A673 (cell line): ENCODE data around the gene ADD3. TPM values are rescaled to one million over a fixed set of nuclear protein-coding genes. Genes with fewer than 3 reads are reported as not detected.

Source experiments
- BruUV-seq: library from RNA; stranded (reverse); fragments of 400-500 nt; replicated peaks from 2 replicates; lab custom pipeline; 2021; lab: Mats Ljungman, UMichigan
- CTCF ChIA-PET: fragments of 300-600 bp; sonication (Branson Sonifier 250); formaldehyde crosslinking; loops from one replicate; lab custom pipeline; 2022; ENCODE audit warnings: antibody characterized with exemption; lab: Charles Lee
- POLR2A ChIA-PET: fragments of 300-600 bp; sonication (Branson Sonifier 250); formaldehyde crosslinking; loops from one replicate; lab custom pipeline; 2022; ENCODE audit warnings: antibody characterized with exemption; ENCODE audit not compliant: low non-redundant PET; lab: Charles Lee
- DNase-seq: peaks from one replicate; pipeline ENCODE4 v3.0.0-alpha.2; 2015; ENCODE audit warnings: low spot score
- H3K27ac ChIP-seq: fragments of 200-600 bp; sonication (generic); 2 replicates; pipeline ENCODE4 v1.5.1; 2016; ENCODE audit warnings: mixed run types, low read depth, mild to moderate bottlenecking, mixed read lengths, antibody characterized with exemption, low read length; ENCODE audit not compliant: poor library complexity, severe bottlenecking
- H3K27me3 ChIP-seq: fragments of 200-600 bp; sonication (generic); replicated peaks from 2 replicates; pipeline ENCODE4 v1.6.1; 2017; ENCODE audit warnings: mixed run types, low read depth, mild to moderate bottlenecking, mixed read lengths, antibody characterized with exemption, low read length; ENCODE audit not compliant: insufficient read depth, poor library complexity
- H3K36me3 ChIP-seq: fragments of 200-600 bp; sonication (generic); 2 replicates; pipeline ENCODE4 v1.6.1; 2016; ENCODE audit warnings: mixed run types, mild to moderate bottlenecking, mixed read lengths, antibody characterized with exemption, low read length; ENCODE audit not compliant: insufficient read depth, poor library complexity, severe bottlenecking
- H3K4me1 ChIP-seq: fragments of 200-600 bp; sonication (generic); 2 replicates; pipeline ENCODE4 v1.6.1; 2017; ENCODE audit warnings: mixed run types, mild to moderate bottlenecking, mixed read lengths, antibody characterized with exemption, low read length; ENCODE audit not compliant: insufficient read depth, poor library complexity, severe bottlenecking
- H3K4me3 ChIP-seq: fragments of 200-600 bp; sonication (generic); 2 replicates; pipeline ENCODE4 v1.5.1; 2016; ENCODE audit warnings: low read depth, mixed run types, mild to moderate bottlenecking, mixed read lengths, low read length; ENCODE audit not compliant: poor library complexity, severe bottlenecking
- H3K9me3 ChIP-seq: fragments of 200-600 bp; sonication (generic); 2 replicates; pipeline ENCODE4 v1.6.1; 2016; ENCODE audit warnings: mixed run types, low read depth, mild to moderate bottlenecking, mixed read lengths, antibody characterized with exemption, low read length; ENCODE audit not compliant: poor library complexity, severe bottlenecking
- EZH2 ChIP-seq: fragments of 200-600 bp; sonication (generic); IDR thresholded peaks from 2 replicates; pipeline ENCODE4 v1.6.1; 2017; ENCODE audit warnings: borderline replicate concordance, low read depth, mild to moderate bottlenecking, mixed read lengths, antibody characterized with exemption, low read length; ENCODE audit not compliant: poor library complexity, severe bottlenecking
- intact Hi-C: fragments of 100-400 bp; cut with micrococcal nuclease; formaldehyde crosslinking; loops from one replicate; pipeline ENCODE4 v1.10.0; 2022; ENCODE audit not compliant: unreplicated experiment
- total RNA-seq: library from RNA; stranded (reverse); gene quantifications from 2 replicates; pipeline ENCODE4 v1.2.3, GENCODE V29; 2021
- TF ChIP-seq, protein P1 (sequence below): fragments of 300-800, 200-600 bp; sonication (generic); conservative IDR thresholded peaks from 2 replicates; pipeline ENCODE4 v1.5.1; 2017; ENCODE audit warnings: low read depth, mild to moderate bottlenecking, antibody characterized with exemption, low read length, moderate library complexity, mixed read lengths

ADD3 gene
- total RNA-seq, 1 experiment from 2014 or later: 82.9 TPM

DNA sequence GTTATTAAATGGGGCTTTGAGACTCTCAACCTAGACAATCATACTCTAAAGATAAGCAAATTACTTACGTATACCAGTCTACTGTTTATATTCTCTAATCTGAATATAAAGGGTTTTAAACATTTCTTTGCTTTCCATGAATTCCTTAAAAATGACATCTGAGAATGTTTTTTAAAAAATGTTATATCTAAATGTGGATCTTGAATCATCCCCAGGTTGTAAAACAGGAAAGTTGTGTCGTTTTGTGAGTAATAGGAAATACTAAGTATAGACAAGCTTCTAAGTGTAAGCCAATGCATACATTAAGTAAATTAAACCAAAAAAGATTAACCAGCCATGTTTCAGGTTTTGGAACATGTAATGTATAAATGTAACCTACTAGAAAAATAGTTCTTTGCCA is 26.8 kb downstream of the ADD3 start:
- TF ChIP-seq, protein P1, sequence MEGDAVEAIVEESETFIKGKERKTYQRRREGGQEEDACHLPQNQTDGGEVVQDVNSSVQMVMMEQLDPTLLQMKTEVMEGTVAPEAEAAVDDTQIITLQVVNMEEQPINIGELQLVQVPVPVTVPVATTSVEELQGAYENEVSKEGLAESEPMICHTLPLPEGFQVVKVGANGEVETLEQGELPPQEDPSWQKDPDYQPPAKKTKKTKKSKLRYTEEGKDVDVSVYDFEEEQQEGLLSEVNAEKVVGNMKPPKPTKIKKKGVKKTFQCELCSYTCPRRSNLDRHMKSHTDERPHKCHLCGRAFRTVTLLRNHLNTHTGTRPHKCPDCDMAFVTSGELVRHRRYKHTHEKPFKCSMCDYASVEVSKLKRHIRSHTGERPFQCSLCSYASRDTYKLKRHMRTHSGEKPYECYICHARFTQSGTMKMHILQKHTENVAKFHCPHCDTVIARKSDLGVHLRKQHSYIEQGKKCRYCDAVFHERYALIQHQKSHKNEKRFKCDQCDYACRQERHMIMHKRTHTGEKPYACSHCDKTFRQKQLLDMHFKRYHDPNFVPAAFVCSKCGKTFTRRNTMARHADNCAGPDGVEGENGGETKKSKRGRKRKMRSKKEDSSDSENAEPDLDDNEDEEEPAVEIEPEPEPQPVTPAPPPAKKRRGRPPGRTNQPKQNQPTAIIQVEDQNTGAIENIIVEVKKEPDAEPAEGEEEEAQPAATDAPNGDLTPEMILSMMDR: no peak
- TF ChIP-seq EZH2: no peak
- no TSS peak for BruUV-seq
- intact Hi-C loops: no loop called here

DNA sequence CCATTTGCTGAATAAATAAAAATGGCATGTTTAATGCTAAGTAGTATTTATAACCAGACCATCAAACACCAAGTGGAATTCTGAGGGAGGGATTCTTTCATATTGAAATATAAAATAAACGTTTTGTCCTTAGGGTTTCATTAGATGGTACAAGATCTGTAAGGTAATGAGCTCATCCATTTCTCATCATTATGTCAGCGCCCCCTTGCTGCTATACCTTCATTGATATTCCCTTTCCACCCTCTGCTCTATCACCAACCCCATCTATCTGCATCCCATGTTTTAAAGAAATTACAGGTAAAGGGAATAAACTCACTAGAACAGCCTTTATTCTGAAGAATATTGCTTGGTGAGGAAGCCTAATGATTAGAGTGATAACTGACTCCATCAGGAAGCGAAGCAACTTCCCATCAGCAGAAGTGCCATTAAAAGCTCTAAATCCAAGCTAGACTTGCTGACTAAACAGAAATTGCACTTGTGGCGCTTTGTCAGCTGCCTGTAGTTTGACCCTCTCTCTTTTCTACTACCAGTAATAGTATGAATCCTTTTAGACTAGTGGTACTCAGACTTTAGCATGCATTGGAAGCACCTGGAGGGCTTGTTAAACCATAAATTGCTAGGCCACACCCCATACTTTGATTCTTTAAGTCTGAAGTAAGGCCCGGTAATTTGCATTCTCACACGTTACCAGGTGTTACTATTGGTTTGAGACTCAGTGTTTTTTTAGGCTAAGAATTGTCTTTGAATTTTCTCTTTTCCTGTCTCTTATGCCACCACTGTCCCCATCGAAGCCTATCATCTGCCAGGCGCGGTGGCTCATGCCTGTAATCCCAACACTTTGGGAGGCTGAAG is 27.5 kb downstream of the ADD3 start:
- Histone ChIP-seq H3K4me1 (peaks cover 24% of the 10 kb centered on the region), H3K4me3 (no peak overlapping the region), H3K36me3 (no peaks in the 10 kb centered on the region), H3K27me3 (no peaks in the 10 kb centered on the region), H3K27ac (no peak overlapping the region), H3K9me3 (no peaks in the 10 kb centered on the region)
- intact Hi-C loops: no loop called here
- CTCF ChIA-PET: no interaction called here
- BruUV-seq: no TSS peak
- POLR2A ChIA-PET: no interaction called here
- TF ChIP-seq, protein P1: peak; percentile 26; the same call in 1 of the 2 replicates
- no peak for TF ChIP-seq EZH2
- no peak for DNase-seq

More for the DNA sequence above, 26.8 kb downstream of the ADD3 start:
- Histone ChIP-seq H3K4me3 (no peak overlapping the region), H3K4me1 (peaks cover 24% of the 10 kb centered on the region), H3K9me3 (no peaks in the 10 kb centered on the region), H3K36me3 (no peaks in the 10 kb centered on the region), H3K27ac (no peak overlapping the region), H3K27me3 (no peaks in the 10 kb centered on the region)
- POLR2A ChIA-PET: no interaction called here
- CTCF ChIA-PET: no interaction called here
- no peak for DNase-seq

DNA sequence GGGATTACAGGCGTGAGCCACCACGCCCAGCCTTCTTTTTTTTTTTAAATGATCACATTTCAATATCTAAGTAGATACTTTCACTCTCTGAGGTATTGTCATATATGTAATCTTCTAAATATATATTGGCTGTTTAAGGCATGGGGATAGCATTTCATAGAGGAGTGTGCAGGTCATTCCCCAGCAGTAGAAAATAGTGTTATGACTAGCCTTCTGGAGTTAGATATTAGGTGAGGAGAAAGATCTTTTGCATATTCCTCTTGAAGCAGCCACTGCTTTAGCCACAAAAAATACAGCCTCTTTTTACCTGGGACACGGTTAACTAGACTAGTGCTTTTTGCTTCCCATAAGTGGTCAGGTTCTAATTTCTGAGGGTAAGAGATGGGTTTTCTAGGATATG is 28.9 kb downstream of the ADD3 start:
- BruUV-seq: no TSS peak
- Histone ChIP-seq H3K4me1 (peaks cover 24% of the 10 kb centered on the region), H3K27ac (no peak overlapping the region), H3K27me3 (no peaks in the 10 kb centered on the region), H3K36me3 (no peaks in the 10 kb centered on the region), H3K4me3 (no peak overlapping the region), H3K9me3 (no peaks in the 10 kb centered on the region)
- intact Hi-C loops: no loop called here
- ChIA-PET CTCF (no interaction called here), POLR2A (no interaction called here)
- no peak for TF ChIP-seq EZH2
- TF ChIP-seq, protein P1: no peak
- no peak for DNase-seq
